Measurements from ENCODE around the gene APOC3. TPM values are rescaled to one million over a fixed set of nuclear protein-coding genes. Genes with fewer than 3 reads are reported as not detected.

APOC3 gene
- total RNA-seq, 4 donors from 2014 or later, result 2.6 to 36.5 TPM; not detected in 2

- no peak for DNase-seq (ENCODE audit: low spot score in 2 of 2)
- WGBS, result 29% methylated on average over 1 of the region's 1 CpG
Observed at GRCh38 chr11:116861539-116861938, 31.8 kb downstream of the APOC3 start.

GRCh38 chr11:116862185-116862584 is 32.5 kb downstream of the APOC3 start:
- peaks cover 89% of the 10 kb centered on the region for H3K36me3 ChIP-seq
- TF ChIP-seq POLR2A (IDR thresholded peaks at IDR 0.05) (no peak), POLR2AphosphoS5 (IDR thresholded peaks at IDR 0.05) (no peak), EP300 (IDR thresholded peaks at IDR 0.05) (no peak)
- TF ChIP-seq, protein P1, sequence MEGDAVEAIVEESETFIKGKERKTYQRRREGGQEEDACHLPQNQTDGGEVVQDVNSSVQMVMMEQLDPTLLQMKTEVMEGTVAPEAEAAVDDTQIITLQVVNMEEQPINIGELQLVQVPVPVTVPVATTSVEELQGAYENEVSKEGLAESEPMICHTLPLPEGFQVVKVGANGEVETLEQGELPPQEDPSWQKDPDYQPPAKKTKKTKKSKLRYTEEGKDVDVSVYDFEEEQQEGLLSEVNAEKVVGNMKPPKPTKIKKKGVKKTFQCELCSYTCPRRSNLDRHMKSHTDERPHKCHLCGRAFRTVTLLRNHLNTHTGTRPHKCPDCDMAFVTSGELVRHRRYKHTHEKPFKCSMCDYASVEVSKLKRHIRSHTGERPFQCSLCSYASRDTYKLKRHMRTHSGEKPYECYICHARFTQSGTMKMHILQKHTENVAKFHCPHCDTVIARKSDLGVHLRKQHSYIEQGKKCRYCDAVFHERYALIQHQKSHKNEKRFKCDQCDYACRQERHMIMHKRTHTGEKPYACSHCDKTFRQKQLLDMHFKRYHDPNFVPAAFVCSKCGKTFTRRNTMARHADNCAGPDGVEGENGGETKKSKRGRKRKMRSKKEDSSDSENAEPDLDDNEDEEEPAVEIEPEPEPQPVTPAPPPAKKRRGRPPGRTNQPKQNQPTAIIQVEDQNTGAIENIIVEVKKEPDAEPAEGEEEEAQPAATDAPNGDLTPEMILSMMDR (IDR thresholded peaks at IDR 0.05), result no peak
- no peak overlapping the region for H3K4me3 ChIP-seq
- no peaks in the 10 kb centered on the region for H3K9me3 ChIP-seq
- no peaks in the 10 kb centered on the region for H3K4me1 ChIP-seq
- 77% methylated on average over 3 of the region's 3 CpGs for WGBS
- H3K27ac ChIP-seq, result no peak overlapping the region
- no peak for DNase-seq (ENCODE audit: low spot score in 2 of 2)
- H3K27me3 ChIP-seq, result no peaks in the 10 kb centered on the region

More at GRCh38 chr11:116861539-116861938, 31.8 kb downstream of the APOC3 start:
- Histone ChIP-seq H3K4me1 (no peaks in the 10 kb centered on the region), H3K9me3 (no peaks in the 10 kb centered on the region), H3K4me3 (no peak overlapping the region), H3K27me3 (no peaks in the 10 kb centered on the region), H3K27ac (no peak overlapping the region), H3K36me3 (peaks cover 88% of the 10 kb centered on the region)
- no peak for TF ChIP-seq POLR2A (IDR thresholded peaks at IDR 0.05)
- TF ChIP-seq, protein P1 (IDR thresholded peaks at IDR 0.05), result no peak
- TF ChIP-seq EP300 (IDR thresholded peaks at IDR 0.05), result no peak
- TF ChIP-seq POLR2AphosphoS5 (IDR thresholded peaks at IDR 0.05), result no peak

- H3K4me1 ChIP-seq, result no peaks in the 10 kb centered on the region
- no peak for DNase-seq (ENCODE audit: low spot score in 2 of 2)
- no peak overlapping the region for H3K27ac ChIP-seq
- H3K9me3 ChIP-seq, result no peaks in the 10 kb centered on the region
- peaks cover 89% of the 10 kb centered on the region for H3K36me3 ChIP-seq
- H3K27me3 ChIP-seq, result no peaks in the 10 kb centered on the region
- no peak for TF ChIP-seq POLR2A (IDR thresholded peaks at IDR 0.05)
- TF ChIP-seq, protein P1 (IDR thresholded peaks at IDR 0.05), result no peak
- no peak for TF ChIP-seq POLR2AphosphoS5 (IDR thresholded peaks at IDR 0.05)
- no peak for TF ChIP-seq EP300 (IDR thresholded peaks at IDR 0.05)
- WGBS, result 92% methylated on average over 3 of the region's 3 CpGs
- H3K4me3 ChIP-seq, result no peak overlapping the region
Observed at GRCh38 chr11:116862951-116863350, 33.2 kb downstream of the APOC3 start.

DNA sequence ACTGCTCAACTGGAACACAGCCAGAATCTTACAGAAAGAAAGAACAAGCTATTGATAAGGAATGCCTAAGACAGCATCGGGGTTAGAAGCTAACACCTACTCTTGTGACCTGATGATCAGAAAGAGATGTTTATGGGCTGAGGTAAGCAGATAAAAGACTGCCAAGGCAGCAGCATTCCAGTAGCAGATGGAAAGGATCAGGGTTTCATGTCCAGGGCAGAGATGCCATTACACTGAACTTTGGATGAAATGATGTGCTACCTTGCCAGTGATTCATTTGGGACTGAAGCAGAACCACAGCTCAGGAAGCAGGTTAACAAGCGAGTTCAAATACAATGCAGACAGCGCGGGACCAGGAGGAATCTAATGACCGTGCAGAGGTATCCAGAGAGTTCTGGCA is 34.8 kb downstream of the APOC3 start:
- Histone ChIP-seq H3K27me3 (no peaks in the 10 kb centered on the region), H3K4me3 (no peak overlapping the region), H3K9me3 (no peaks in the 10 kb centered on the region), H3K36me3 (peaks cover 90% of the 10 kb centered on the region), H3K4me1 (no peaks in the 10 kb centered on the region), H3K27ac (no peak overlapping the region)
- TF ChIP-seq, protein P1 (IDR thresholded peaks at IDR 0.05), result no peak
- 87% methylated on average over 5 of the region's 5 CpGs for WGBS
- DNase-seq (ENCODE audit: low spot score in 2 of 2), result no peak

- 46% methylated on average over 1 of the region's 1 CpG for WGBS
- Histone ChIP-seq H3K4me1 (no peaks in the 10 kb centered on the region), H3K36me3 (peaks cover 94% of the 10 kb centered on the region), H3K9me3 (no peaks in the 10 kb centered on the region), H3K4me3 (no peak overlapping the region), H3K27me3 (no peaks in the 10 kb centered on the region), H3K27ac (no peak overlapping the region)
- DNase-seq (ENCODE audit: low spot score in 2 of 2), result no peak
- TF ChIP-seq POLR2AphosphoS5 (IDR thresholded peaks at IDR 0.05) (no peak), POLR2A (IDR thresholded peaks at IDR 0.05) (no peak), EP300 (IDR thresholded peaks at IDR 0.05) (no peak)
- TF ChIP-seq, protein P1 (IDR thresholded peaks at IDR 0.05), result no peak
Observed at GRCh38 chr11:116865696-116866095, 36.0 kb downstream of the APOC3 start.
